ENCODE measurements around the gene MDN1.
"Not testable (repeated sequence)": the region's sequence is repeated elsewhere in the genome, so short reads cannot be mapped to it uniquely, and the experiment has no call there.

Gene MDN1

GRCh38 chr6:89758830-89759229, 60.8 kb downstream of the MDN1 start:
- no peak for DNase-seq

GRCh38 chr6:89750338-89750737, 69.3 kb downstream of the MDN1 start:
- DNase-seq: no peak

- DNase-seq: no peak
These were observed 69.7 kb downstream of the MDN1 start for GRCh38 chr6:89749918-89750317.

- DNase-seq: no peak
These were observed 73.9 kb downstream of the MDN1 start for GRCh38 chr6:89745716-89746115.

- no peak for DNase-seq
These were observed 74.5 kb downstream of the MDN1 start for GRCh38 chr6:89745096-89745495.

GRCh38 chr6:89736893-89737292, 82.7 kb downstream of the MDN1 start:
- DNase-seq: peak; percentile 45 to 57 (median 57)

GRCh38 chr6:89734526-89734925, 85.1 kb downstream of the MDN1 start:
- DNase-seq: no peak

GRCh38 chr6:89731924-89732567, 87.5 kb downstream of the MDN1 start:
- no peak for DNase-seq

- DNase-seq: not testable (repeated sequence)
These were observed 88.3 kb downstream of the MDN1 start for GRCh38 chr6:89731262-89731661.

GRCh38 chr6:89729818-89730217, 89.8 kb downstream of the MDN1 start:
- no peak for DNase-seq

- DNase-seq: no peak
These were observed 92.1 kb downstream of the MDN1 start for GRCh38 chr6:89727501-89727900.

- DNase-seq: no peak
These were observed 94.6 kb downstream of the MDN1 start for GRCh38 chr6:89724981-89725380.

- no peak for DNase-seq
These were observed 96.5 kb downstream of the MDN1 start for GRCh38 chr6:89723046-89723445.

- no peak for DNase-seq
These were observed 103.1 kb downstream of the MDN1 start for GRCh38 chr6:89716532-89716931.

- DNase-seq: no peak
These were observed 107.8 kb downstream of the MDN1 start for GRCh38 chr6:89711801-89712200.

- DNase-seq: no peak
These were observed 111.3 kb downstream of the MDN1 start for GRCh38 chr6:89708316-89708715.

GRCh38 chr6:89707766-89708165, 111.8 kb downstream of the MDN1 start:
- no peak for DNase-seq

- no peak for DNase-seq
These were observed 113.5 kb downstream of the MDN1 start for GRCh38 chr6:89706121-89706520.

- DNase-seq: no peak
These were observed 116.3 kb downstream of the MDN1 start for GRCh38 chr6:89703292-89703691.

- DNase-seq: no peak
These were observed 117.2 kb downstream of the MDN1 start for GRCh38 chr6:89702349-89702748.

GRCh38 chr6:89695667-89696066, 123.9 kb downstream of the MDN1 start:
- DNase-seq: no peak

- no peak for DNase-seq
These were observed 125.2 kb downstream of the MDN1 start for GRCh38 chr6:89694428-89694827.

GRCh38 chr6:89693207-89693606, 126.4 kb downstream of the MDN1 start:
- DNase-seq: no peak

GRCh38 chr6:89692256-89692655, 127.3 kb downstream of the MDN1 start:
- DNase-seq: no peak

- no peak for DNase-seq
These were observed 128.7 kb downstream of the MDN1 start for GRCh38 chr6:89690944-89691324.

- DNase-seq: peak; percentile 31 to 52 (median 47)
These were observed 129.9 kb downstream of the MDN1 start for GRCh38 chr6:89689732-89690131.

All from suppressor macrophage treated with lipopolysaccharide for 1 hour (primary cell).